ENCODE results near the gene OR5B21. TPM values are rescaled to one million over a fixed set of nuclear protein-coding genes. Genes with fewer than 3 reads are reported as not detected.

Gene OR5B21
- polyA plus RNA-seq, 2 of the 4 experiments (the other 2 are of a cell fraction), result not detected

DNA sequence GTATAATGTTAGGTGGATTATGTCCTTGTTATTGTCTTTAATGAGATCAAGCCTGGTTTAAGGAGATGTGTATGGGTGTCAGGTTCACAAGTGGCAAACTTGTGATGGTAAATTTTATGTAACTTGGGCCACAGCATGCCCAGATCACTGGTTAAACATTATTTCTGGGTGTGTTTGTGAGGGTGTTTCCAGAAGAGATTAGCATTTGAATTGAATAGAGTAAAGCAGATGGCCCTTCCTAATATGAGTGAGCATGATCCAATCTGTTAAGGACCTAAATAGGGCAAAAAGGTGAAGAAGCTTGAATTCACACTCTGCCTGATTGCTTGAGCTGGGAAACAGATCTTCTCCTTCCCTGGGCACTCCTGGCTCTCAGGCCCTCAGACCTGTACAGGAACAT lies 20.7 kb downstream of the OR5B21 start (continued):
- TF ChIP-seq, protein P1, sequence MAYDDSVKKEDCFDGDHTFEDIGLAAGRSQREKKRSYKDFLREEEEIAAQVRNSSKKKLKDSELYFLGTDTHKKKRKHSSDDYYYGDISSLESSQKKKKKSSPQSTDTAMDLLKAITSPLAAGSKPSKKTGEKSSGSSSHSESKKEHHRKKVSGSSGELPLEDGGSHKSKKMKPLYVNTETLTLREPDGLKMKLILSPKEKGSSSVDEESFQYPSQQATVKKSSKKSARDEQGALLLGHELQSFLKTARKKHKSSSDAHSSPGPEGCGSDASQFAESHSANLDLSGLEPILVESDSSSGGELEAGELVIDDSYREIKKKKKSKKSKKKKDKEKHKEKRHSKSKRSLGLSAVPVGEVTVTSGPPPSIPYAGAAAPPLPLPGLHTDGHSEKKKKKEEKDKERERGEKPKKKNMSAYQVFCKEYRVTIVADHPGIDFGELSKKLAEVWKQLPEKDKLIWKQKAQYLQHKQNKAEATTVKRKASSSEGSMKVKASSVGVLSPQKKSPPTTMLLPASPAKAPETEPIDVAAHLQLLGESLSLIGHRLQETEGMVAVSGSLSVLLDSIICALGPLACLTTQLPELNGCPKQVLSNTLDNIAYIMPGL (CRISPR knock-in tag; IDR thresholded peaks at IDR 0.05; ENCODE audit: borderline replicate concordance), result no peak

- DNase-seq (ENCODE audit: low read depth in 1 of 2, low spot score in 1 of 2) (no peak), ATAC-seq (no peak), FAIRE-seq (no peak)
- Histone ChIP-seq H3K4me1 (no peaks in the 10 kb centered on the region), H3K27ac (no peak overlapping the region), H3K4me3 (no peak overlapping the region), H3K4me2 (no peak overlapping the region), H3K9me3 (no peaks in the 10 kb centered on the region)
- POLR2A ChIA-PET, result no interaction called here
- CTCF ChIA-PET, result no interaction called here
- TF ChIP-seq POLR2A (IDR thresholded peaks at IDR 0.05; ENCODE audit: low read length) (no peak), HOXB5 (CRISPR knock-in tag; IDR thresholded peaks at IDR 0.05) (no peak), NPAS2 (CRISPR knock-in tag; IDR thresholded peaks at IDR 0.05; ENCODE audit: borderline replicate concordance) (no peak), TP53 (CRISPR knock-in tag; IDR thresholded peaks at IDR 0.05) (no peak), FOXS1 (CRISPR knock-in tag; IDR thresholded peaks at IDR 0.05) (no peak), KDM5A (IDR thresholded peaks at IDR 0.05) (no peak), ZSCAN20 (CRISPR knock-in tag; IDR thresholded peaks at IDR 0.05) (no peak), EHMT2 (IDR thresholded peaks at IDR 0.05; ENCODE audit: low read depth) (no peak), SREBF2 (IDR thresholded peaks at IDR 0.05) (no peak), HEYL (CRISPR knock-in tag; IDR thresholded peaks at IDR 0.05) (no peak)
- TF ChIP-seq, protein P2, sequence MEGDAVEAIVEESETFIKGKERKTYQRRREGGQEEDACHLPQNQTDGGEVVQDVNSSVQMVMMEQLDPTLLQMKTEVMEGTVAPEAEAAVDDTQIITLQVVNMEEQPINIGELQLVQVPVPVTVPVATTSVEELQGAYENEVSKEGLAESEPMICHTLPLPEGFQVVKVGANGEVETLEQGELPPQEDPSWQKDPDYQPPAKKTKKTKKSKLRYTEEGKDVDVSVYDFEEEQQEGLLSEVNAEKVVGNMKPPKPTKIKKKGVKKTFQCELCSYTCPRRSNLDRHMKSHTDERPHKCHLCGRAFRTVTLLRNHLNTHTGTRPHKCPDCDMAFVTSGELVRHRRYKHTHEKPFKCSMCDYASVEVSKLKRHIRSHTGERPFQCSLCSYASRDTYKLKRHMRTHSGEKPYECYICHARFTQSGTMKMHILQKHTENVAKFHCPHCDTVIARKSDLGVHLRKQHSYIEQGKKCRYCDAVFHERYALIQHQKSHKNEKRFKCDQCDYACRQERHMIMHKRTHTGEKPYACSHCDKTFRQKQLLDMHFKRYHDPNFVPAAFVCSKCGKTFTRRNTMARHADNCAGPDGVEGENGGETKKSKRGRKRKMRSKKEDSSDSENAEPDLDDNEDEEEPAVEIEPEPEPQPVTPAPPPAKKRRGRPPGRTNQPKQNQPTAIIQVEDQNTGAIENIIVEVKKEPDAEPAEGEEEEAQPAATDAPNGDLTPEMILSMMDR (IDR thresholded peaks at IDR 0.05), result no peak
- 0% methylated on average over 1 of the region's 1 CpG for WGBS (ENCODE audit: missing lambda C conversion rate)
These were observed 21.9 kb downstream of the OR5B21 start for GRCh38 chr11:58485961-58486360.

DNA sequence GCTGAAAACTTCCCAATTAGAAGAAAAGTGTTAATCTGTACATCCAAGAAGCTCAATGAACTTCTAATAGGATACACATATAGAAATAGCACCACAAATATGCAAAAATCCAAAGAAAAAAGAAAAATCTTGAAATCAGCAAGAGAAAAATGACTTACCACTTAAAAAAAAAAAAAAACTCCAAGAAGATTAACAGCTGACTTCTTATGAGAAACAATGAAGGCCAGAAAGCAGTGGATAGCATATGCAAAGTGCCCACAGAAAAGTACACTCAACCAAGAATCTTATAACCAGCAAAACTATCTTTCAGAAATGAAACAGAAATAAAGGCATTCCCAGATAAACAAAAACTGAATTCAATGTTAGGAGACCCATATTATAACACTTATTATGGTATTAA lies 36.0 kb downstream of the OR5B21 start:
- ATAC-seq, result no peak
- FAIRE-seq, result no peak
- TF ChIP-seq GATA3 (IDR thresholded peaks at IDR 0.05; ENCODE audit: borderline replicate concordance), result no peak
- no peak for TF ChIP-seq HDAC2 (IDR thresholded peaks at IDR 0.05)
- no peak for TF ChIP-seq CBX2 (IDR thresholded peaks at IDR 0.05; ENCODE audit: borderline replicate concordance, low read depth)
- TF ChIP-seq ZFP36 (IDR thresholded peaks at IDR 0.05; ENCODE audit: borderline replicate concordance, partially characterized antibody), result no peak
- no peak for TF ChIP-seq NR3C1 (IDR thresholded peaks at IDR 0.05)
- TF ChIP-seq PHF8 (IDR thresholded peaks at IDR 0.05; ENCODE audit: borderline replicate concordance, low read depth), result no peak
- no peak for TF ChIP-seq MAZ (IDR thresholded peaks at IDR 0.05; ENCODE audit: borderline replicate concordance, low read depth, low read length)
- ChIA-PET CTCF (no interaction called here), POLR2A (no interaction called here)
- H3K4me2 ChIP-seq, result no peak overlapping the region
- no peaks in the 10 kb centered on the region for H3K4me1 ChIP-seq
- DNase-seq (ENCODE audit: low read depth in 1 of 2, low spot score in 1 of 2), result no peak
- no peak overlapping the region for H3K27ac ChIP-seq
- peaks cover 10% of the 10 kb centered on the region for H3K9me3 ChIP-seq
- H3K4me3 ChIP-seq, result no peak overlapping the region

- ChIA-PET CTCF (no interaction called here), POLR2A (no interaction called here)
- no peak for DNase-seq (ENCODE audit: low read depth in 1 of 2, low spot score in 1 of 2)
- no peak for TF ChIP-seq EHMT2 (IDR thresholded peaks at IDR 0.05; ENCODE audit: low read depth)
- TF ChIP-seq, protein P3, sequence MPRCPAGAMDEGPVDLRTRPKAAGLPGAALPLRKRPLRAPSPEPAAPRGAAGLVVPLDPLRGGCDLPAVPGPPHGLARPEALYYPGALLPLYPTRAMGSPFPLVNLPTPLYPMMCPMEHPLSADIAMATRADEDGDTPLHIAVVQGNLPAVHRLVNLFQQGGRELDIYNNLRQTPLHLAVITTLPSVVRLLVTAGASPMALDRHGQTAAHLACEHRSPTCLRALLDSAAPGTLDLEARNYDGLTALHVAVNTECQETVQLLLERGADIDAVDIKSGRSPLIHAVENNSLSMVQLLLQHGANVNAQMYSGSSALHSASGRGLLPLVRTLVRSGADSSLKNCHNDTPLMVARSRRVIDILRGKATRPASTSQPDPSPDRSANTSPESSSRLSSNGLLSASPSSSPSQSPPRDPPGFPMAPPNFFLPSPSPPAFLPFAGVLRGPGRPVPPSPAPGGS (IDR thresholded peaks at IDR 0.05), result no peak
- TF ChIP-seq JUNB (IDR thresholded peaks at IDR 0.05), result no peak
- no peak for TF ChIP-seq HOXB13 (CRISPR knock-in tag; IDR thresholded peaks at IDR 0.05; ENCODE audit: low read depth)
- no peak for TF ChIP-seq EP300 (IDR thresholded peaks at IDR 0.05)
- no peak for TF ChIP-seq KDM5A (IDR thresholded peaks at IDR 0.05)
- TF ChIP-seq MAZ (IDR thresholded peaks at IDR 0.05; ENCODE audit: borderline replicate concordance, low read depth, low read length), result no peak
- TF ChIP-seq ZSCAN20 (CRISPR knock-in tag; IDR thresholded peaks at IDR 0.05), result no peak
- TF ChIP-seq, protein P4, sequence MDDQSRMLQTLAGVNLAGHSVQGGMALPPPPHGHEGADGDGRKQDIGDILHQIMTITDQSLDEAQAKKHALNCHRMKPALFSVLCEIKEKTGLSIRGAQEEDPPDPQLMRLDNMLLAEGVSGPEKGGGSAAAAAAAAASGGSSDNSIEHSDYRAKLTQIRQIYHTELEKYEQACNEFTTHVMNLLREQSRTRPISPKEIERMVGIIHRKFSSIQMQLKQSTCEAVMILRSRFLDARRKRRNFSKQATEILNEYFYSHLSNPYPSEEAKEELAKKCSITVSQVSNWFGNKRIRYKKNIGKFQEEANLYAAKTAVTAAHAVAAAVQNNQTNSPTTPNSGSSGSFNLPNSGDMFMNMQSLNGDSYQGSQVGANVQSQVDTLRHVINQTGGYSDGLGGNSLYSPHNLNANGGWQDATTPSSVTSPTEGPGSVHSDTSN (IDR thresholded peaks at IDR 0.05), result no peak
- TF ChIP-seq ATOH8 (CRISPR knock-in tag; IDR thresholded peaks at IDR 0.05; ENCODE audit: low read depth), result no peak
- no peak overlapping the region for H3K4me2 ChIP-seq
- H3K4me1 ChIP-seq, result no peaks in the 10 kb centered on the region
- peaks cover 2% of the 10 kb centered on the region; the same call in 1 of the 3 replicates for H3K9me3 ChIP-seq
- no peak for ATAC-seq
- H3K27ac ChIP-seq, result no peak overlapping the region
- FAIRE-seq, result no peak
- no peak overlapping the region for H3K4me3 ChIP-seq
- WGBS (ENCODE audit: missing lambda C conversion rate), result 0% methylated on average over 1 of the region's 1 CpG
These were observed 41.6 kb downstream of the OR5B21 start for GRCh38 chr11:58466293-58466692.
